Mesenteric fat pad (tissue), 1 donor: ENCODE data around the gene FRMPD2. TPM values are rescaled to one million over a fixed set of nuclear protein-coding genes. Genes with fewer than 3 reads are reported as not detected.

Source experiments
- DNase-seq: peaks from one replicate; pipeline ENCODE4 v3.0.0-alpha.2; 2020; ENCODE audit warnings: low spot score
- long read RNA-seq: library from polyadenylated mRNA; unstranded; transcript quantifications from one replicate; pipeline ENCODE4 v2.0.0, GENCODE V29; 2020
- total RNA-seq: library from RNA; stranded (reverse); fragmentation: NEBNext Ultra II Directional; extraction: Animal tissue kit (Norgen Biotek cat#: 25700); gene quantifications from one replicate; pipeline ENCODE4 v1.2.1, GENCODE V29; 2021
- donor health status: DM: yes; HTN: yes; CAD: no.

The FRMPD2 gene
- total RNA-seq: not detected
- long read RNA-seq: 0 reads

- DNase-seq: no peak
Observed at GRCh38 chr10:48274636-48275035, at the start of gene FRMPD2. FRMPD2 (minus strand) TSS chr10:48274696; CDS start chr10:48274567, 129 bp downstream.

GRCh38 chr10:48322017-48322416 lies 47.5 kb upstream of the FRMPD2 start:
- no peak for DNase-seq

GRCh38 chr10:48317321-48317990 lies 43.0 kb upstream of the FRMPD2 start:
- DNase-seq: no peak

- DNase-seq: no peak
Observed at GRCh38 chr10:48316236-48316635, 41.7 kb upstream of the FRMPD2 start.

- no peak for DNase-seq
Observed at GRCh38 chr10:48314107-48314506, 39.6 kb upstream of the FRMPD2 start.

- DNase-seq: no peak
Observed at GRCh38 chr10:48309711-48310226, 35.3 kb upstream of the FRMPD2 start.

- DNase-seq: no peak
Observed at GRCh38 chr10:48307711-48308018, 33.2 kb upstream of the FRMPD2 start.

GRCh38 chr10:48306870-48307710 lies 32.6 kb upstream of the FRMPD2 start:
- DNase-seq: no peak

- peak; percentile 98 for DNase-seq
Observed at GRCh38 chr10:48306265-48306869, 31.9 kb upstream of the FRMPD2 start, which contains the start of gene MAPK8. MAPK8 (plus strand) TSS chr10:48306677; CDS start chr10:48401661, 94,984 bp downstream.

GRCh38 chr10:48305905-48306264 lies 31.4 kb upstream of the FRMPD2 start:
- no peak for DNase-seq

GRCh38 chr10:48302515-48303476 lies 28.3 kb upstream of the FRMPD2 start:
- DNase-seq: no peak

GRCh38 chr10:48300556-48300955 lies 26.1 kb upstream of the FRMPD2 start:
- no peak for DNase-seq

- no peak for DNase-seq
Observed at GRCh38 chr10:48299692-48300091, 25.2 kb upstream of the FRMPD2 start.

- no peak for DNase-seq
Observed at GRCh38 chr10:48299066-48299465, 24.6 kb upstream of the FRMPD2 start.

- no peak for DNase-seq
Observed at GRCh38 chr10:48296576-48297098, 22.1 kb upstream of the FRMPD2 start.

- DNase-seq: no peak
Observed at GRCh38 chr10:48294431-48294830, 19.9 kb upstream of the FRMPD2 start.

GRCh38 chr10:48292616-48293015 lies 18.1 kb upstream of the FRMPD2 start:
- no peak for DNase-seq

- DNase-seq: no peak
Observed at GRCh38 chr10:48291190-48291589, 16.7 kb upstream of the FRMPD2 start.

GRCh38 chr10:48290286-48290685 lies 15.8 kb upstream of the FRMPD2 start:
- no peak for DNase-seq

- no peak for DNase-seq
Observed at GRCh38 chr10:48289501-48290238, 15.2 kb upstream of the FRMPD2 start.
